ENCODE results near the gene OLA1.

DNA sequence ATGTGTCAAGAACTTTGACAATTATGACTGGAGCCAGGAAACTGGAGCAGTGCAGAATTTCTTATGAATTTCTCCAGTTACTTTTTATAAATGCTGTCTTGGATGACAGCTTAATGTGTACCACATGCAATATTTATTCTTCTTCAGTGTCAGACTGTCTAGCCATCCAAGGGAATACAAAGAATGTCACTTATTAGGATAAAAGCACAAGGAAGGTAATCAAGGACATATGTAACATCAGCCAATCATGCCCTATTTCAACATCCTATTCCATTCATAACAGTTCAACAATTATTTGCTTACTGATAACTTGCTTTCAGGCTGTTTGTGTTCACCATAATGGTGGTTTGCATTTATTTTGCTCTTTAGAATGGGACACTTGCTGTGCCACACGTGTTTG lies 139.8 kb downstream of the OLA1 start:
- no peak for TF ChIP-seq EZH2 (IDR thresholded peaks at IDR 0.05; ENCODE audit: borderline replicate concordance, insufficient read depth, low read depth, low read length, poor library complexity, severe bottlenecking)
- TF ChIP-seq, protein P1, sequence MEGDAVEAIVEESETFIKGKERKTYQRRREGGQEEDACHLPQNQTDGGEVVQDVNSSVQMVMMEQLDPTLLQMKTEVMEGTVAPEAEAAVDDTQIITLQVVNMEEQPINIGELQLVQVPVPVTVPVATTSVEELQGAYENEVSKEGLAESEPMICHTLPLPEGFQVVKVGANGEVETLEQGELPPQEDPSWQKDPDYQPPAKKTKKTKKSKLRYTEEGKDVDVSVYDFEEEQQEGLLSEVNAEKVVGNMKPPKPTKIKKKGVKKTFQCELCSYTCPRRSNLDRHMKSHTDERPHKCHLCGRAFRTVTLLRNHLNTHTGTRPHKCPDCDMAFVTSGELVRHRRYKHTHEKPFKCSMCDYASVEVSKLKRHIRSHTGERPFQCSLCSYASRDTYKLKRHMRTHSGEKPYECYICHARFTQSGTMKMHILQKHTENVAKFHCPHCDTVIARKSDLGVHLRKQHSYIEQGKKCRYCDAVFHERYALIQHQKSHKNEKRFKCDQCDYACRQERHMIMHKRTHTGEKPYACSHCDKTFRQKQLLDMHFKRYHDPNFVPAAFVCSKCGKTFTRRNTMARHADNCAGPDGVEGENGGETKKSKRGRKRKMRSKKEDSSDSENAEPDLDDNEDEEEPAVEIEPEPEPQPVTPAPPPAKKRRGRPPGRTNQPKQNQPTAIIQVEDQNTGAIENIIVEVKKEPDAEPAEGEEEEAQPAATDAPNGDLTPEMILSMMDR (IDR thresholded peaks at IDR 0.05) = no peak

Measured in B cell (primary cell).